Fibroblast of mammary gland (primary cell): ENCODE data around the gene SPATA22.
"Not testable (repeated sequence)": the region's sequence is repeated elsewhere in the genome, so short reads cannot be mapped to it uniquely, and the experiment has no call there.

Experiments
- DNase-seq: peaks from one replicate; pipeline ENCODE4 v3.0.0-alpha.2; 2010; ENCODE audit warnings: low read depth
- H3K4me3 ChIP-seq: 2 replicates; pipeline ENCODE4 v1.5.1; 2011; ENCODE audit warnings: low read depth, mild to moderate bottlenecking, low read length, moderate library complexity; ENCODE audit not compliant: control insufficient read depth
- TF ChIP-seq, protein P1 (sequence below): conservative IDR thresholded peaks from 2 replicates; pipeline ENCODE4 v1.5.1; 2011; ENCODE audit warnings: low read depth, low read length, inconsistent platforms; ENCODE audit not compliant: control insufficient read depth, insufficient read depth

The SPATA22 gene

DNA sequence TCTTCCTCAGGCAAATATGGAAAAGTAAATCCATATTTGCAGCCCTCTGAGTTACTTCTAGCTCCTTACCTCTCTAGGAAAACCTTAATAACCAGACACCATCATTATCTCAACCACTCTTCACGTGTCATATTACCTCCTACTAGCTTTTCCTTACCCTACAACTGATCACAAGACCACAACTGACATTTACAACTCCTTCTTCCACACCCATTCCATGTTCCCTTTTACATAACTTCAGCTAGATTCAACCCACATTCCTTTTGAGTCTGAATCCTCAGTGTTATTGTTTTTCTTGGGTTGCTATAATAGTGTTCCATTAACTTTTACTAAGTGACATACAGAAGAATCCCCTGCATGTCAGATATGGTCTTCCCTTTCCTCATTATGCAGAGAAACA, 33.3 kb downstream of the SPATA22 start:
- TF ChIP-seq, protein P1, sequence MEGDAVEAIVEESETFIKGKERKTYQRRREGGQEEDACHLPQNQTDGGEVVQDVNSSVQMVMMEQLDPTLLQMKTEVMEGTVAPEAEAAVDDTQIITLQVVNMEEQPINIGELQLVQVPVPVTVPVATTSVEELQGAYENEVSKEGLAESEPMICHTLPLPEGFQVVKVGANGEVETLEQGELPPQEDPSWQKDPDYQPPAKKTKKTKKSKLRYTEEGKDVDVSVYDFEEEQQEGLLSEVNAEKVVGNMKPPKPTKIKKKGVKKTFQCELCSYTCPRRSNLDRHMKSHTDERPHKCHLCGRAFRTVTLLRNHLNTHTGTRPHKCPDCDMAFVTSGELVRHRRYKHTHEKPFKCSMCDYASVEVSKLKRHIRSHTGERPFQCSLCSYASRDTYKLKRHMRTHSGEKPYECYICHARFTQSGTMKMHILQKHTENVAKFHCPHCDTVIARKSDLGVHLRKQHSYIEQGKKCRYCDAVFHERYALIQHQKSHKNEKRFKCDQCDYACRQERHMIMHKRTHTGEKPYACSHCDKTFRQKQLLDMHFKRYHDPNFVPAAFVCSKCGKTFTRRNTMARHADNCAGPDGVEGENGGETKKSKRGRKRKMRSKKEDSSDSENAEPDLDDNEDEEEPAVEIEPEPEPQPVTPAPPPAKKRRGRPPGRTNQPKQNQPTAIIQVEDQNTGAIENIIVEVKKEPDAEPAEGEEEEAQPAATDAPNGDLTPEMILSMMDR = no peak
- no peak overlapping the region for H3K4me3 ChIP-seq
- no peak for DNase-seq

DNA sequence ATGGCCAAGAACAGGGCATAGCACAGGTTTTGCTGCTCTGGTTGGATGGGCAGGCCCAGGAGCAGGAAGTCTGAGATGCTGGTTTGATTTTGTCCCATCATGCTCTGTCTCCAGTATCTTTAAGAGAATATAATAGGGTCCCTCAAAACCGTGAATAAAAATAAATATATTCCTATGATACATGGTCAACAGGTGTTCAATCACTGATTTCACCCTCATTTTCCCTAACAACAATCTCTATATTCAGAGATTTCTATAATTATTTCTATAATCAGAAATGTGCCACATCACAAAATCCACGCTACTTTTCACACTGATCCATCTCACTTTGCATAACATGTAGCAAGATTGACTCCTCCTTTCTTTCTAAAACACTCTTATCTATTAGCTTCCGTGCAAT, 37.9 kb downstream of the SPATA22 start, which contains the start of gene OR1E2:
OR1E2 (minus strand) TSS at position 101 of the 400 bp plus-strand sequence; CDS start at position 101, 0 bp downstream.
- no peak within 1 kb of the TSS for H3K4me3 ChIP-seq
- no peak for DNase-seq
- TF ChIP-seq, protein P1 = no peak

DNA sequence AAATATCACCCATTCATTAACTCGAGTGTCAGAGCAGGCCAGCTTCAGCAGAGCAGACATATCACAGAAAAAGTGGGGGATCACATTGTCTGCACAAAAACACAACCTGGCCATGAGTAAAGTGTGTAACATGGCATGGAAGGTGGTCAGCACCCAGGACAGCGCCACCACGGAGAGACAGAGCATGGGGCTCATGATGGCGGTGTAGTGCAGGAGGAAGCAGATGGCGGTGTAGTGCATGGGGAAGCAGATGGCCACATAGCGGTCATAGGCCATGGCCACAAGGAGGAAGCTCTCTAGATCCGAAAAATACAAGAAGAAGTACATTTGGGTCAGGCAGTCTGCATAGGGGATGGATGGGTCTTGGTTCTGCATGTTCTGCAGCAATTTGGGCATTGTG, 38.4 kb downstream of the SPATA22 start:
- H3K4me3 ChIP-seq, DNase-seq: not testable (repeated sequence)

DNA sequence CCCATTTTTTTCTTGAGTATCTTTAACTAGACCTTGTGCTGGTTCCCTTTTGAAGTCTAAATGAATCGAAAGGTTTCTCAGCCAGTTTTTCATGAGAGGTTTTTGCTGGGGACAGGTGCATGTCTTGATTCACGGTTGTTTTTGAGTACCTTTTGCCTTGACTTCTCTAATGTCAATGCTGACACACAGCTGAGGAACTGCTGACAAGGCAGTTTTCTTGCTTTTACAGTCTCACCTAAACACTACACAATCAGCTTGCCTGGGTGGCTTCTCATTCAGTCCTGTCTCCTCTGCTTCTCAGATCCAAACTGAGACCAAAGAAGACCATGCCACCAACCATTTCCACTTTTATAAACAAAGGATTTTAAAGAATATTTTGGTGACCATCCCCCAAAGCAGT, 53.4 kb downstream of the SPATA22 start:
- DNase-seq = no peak
- TF ChIP-seq, protein P1 = no peak
- no peak overlapping the region for H3K4me3 ChIP-seq

DNA sequence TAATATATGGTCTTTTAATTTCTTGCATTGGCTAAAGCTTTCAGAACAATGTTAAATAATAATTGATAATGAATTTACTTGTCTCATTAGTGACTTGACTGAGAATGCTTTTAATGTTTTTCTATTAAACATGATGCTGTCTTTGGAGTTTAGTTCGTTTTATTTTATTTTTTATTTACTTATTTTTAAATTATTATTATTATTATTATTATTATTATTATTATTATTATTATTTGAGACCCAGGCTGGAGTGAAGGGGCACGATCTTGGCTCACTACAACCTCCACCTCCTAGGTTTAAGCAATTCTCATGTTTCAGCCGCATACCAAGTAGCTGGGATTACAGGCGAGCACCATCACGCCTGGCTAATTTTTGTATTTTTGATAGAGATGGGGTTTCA, 56.0 kb downstream of the SPATA22 start:
- TF ChIP-seq, protein P1 = no peak
- H3K4me3 ChIP-seq = no peak overlapping the region
- no peak for DNase-seq

DNA sequence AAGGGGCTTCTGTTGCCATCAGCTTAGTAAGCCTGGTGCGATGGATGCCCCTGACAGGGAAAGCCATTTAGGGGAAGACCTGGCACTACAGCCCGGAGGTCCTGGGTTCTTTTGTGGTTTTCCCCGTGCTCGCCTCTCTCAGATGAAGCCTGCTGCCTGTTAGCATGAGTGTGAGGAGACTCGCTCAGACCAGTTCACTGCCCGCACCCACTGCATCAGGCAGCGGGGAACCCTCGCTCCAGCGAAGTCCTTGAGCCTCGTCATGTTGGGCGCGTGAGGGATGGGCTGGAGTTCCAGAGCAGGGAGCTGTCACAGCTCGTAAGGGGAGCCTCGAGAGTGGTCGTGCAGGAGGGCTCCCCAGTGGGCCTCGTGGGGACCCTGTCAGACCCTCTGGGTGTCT, 59.4 kb downstream of the SPATA22 start:
- H3K4me3 ChIP-seq, DNase-seq: not testable (repeated sequence)

DNA sequence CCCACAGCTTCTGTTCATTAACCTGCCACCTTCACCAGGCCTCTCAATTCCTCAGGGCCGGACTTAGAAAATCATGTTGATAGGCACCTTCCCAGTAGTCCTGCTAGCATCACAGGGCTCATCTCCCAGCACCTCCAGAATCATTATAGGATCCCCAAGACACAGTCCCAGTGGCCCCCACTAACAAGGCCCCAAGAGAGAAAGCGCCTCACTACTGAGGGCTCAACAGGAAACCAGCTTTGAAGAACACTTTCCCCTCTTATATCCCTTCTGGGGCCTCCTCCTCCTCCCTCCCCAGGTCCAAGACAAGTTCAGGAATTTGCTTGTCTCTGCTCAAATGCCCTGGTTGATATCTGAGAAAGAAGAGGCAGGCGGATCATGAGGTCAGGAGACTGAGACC, 60.5 kb downstream of the SPATA22 start, which contains the start of gene OR3A3:
OR3A3 (plus strand) TSS at position 301 of the 400 bp plus-strand sequence.
- TF ChIP-seq, protein P1 = no peak
- DNase-seq = no peak
- H3K4me3 ChIP-seq = no peak within 1 kb of the TSS

DNA sequence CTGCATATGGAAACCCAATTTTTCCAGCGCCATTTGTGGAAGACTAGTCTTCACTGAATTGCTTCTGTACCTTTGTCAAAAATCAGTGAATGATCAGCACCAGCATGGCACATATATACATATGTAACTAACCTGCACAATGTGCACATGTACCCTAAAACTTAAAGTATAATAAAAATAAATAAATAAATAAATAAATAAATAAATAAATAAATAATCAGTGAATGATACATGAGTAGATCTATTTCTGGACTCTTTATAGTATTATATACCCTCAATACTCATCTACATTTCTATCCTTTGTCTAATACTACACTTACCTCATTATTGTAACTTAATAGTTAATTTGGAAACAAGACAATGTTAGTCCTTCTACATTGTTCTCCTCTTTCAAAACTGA, 67.8 kb downstream of the SPATA22 start:
- not testable (repeated sequence) for H3K4me3 ChIP-seq, DNase-seq
